GM18907 (cell line): Measurements from ENCODE around the gene GABPB1.

Experiments used
- ATAC-seq: cut with Tn5 transposase; IDR thresholded peaks from one replicate; pipeline ENCODE4 v1.9.1; 2021; ENCODE audit warnings: mild to moderate bottlenecking, moderate library complexity; ENCODE audit not compliant: unreplicated experiment

GABPB1 gene

GRCh38 chr15:50281427-50281826 is 73.6 kb downstream of the GABPB1 start:
- ATAC-seq = no peak

GRCh38 chr15:50280271-50280670 is 74.7 kb downstream of the GABPB1 start:
- ATAC-seq = no peak

GRCh38 chr15:50278496-50278895 is 76.5 kb downstream of the GABPB1 start:
- no peak for ATAC-seq

DNA sequence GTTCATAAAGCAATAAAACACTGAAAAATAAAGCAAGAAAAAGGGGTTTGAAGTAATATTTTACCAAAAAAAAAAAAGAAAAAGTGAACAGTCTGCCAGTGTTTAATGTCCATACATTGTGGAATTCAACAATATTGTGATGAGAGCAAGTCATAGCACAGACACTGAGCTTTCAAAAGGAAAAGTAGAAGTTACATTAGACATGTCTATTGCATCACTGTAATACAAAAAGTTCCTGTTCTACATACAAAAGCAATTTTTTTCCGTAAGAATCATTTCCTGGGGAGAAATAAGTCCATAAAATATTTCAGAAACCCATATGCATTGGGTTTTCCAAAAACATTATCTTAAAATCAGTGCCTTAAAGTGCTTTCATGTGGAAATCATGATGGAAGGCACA is 77.6 kb downstream of the GABPB1 start:
- no peak for ATAC-seq

GRCh38 chr15:50275908-50276307 is 79.1 kb downstream of the GABPB1 start:
- no peak for ATAC-seq

DNA sequence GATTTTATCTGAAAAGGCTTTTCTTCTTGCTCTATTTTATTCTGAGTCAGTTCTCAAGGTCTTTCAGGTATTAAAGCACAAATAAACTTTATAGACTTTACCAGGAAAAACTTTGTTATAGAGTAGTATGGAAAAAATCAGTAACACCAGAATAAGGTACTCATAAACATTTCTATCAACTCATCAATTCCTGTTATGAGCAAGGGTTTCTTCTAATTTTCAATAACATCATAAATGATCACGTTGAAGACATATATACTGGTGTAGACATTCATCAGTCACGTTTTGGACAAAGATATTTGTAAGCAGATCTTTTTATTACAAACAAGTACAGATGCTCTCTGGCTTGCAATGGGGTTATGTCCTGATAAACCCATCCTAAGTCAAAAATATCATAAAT is 79.9 kb downstream of the GABPB1 start:
- ATAC-seq = no peak

- ATAC-seq = no peak
Measured at GRCh38 chr15:50267577-50267976, 87.4 kb downstream of the GABPB1 start.

DNA sequence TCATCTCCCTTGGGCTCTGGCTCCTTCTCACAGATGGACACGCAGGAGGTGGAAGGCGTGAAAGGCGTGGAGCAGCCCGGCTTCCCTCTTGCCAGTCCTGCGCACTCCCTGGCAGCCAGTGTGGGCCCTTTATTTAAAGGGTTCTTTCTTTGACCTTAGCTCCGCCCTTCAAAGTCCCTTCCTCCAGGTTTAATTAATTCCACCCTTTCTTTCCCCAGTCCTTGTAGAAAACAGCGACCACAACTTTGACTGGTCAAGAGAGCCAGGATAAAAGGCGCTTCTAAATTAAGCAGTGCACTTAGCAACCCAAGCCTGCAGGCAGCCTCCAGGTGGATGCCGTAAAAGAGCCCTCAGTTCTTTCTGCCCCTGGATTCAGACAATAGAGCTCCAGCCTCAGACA is 89.4 kb downstream of the GABPB1 start, which contains the start of gene HDC:
TSS of gene HDC (minus strand) at position 107 of the 400 bp plus-strand sequence. CDS start at position 4, 103 bp downstream.
- no peak for ATAC-seq

DNA sequence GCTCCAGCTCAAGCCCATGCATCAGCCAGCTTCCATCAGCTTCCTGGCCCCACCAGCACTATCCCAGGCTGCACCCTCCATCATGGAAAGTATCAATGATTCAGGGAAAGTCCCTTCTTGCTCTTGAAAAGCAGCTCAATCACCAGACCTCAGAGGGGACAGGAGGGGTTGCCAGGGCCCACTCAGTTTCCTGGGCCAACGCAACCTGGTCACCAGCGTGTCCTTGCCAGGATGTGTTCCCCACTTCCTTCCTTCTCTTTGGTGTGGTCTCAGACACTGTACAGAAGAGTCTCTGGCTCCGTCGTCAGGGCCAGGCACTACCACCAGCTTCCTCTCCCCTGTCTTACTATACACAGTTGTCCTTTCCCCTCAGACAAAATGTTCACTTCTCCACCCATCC is 92.5 kb downstream of the GABPB1 start:
- no peak for ATAC-seq

DNA sequence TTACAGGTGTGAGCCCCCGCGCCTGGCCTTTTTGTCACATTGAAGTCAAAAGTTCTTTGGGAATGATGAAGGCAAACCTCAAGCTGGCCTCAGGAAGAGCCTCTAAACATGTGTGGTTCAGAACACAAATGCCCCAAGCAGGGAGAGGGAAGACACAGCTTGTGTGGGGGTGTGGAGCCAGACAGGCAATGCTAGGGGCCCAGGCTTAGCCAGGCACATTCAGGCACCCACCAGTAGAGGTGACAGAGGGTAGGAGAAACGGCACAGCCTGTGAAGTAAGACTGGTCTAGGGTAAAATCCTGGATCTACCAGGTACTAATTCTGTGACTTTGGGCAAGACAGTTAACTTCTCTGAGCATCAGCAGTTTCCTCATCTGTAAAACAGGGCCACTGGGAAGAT is 93.0 kb downstream of the GABPB1 start:
- ATAC-seq = no peak

DNA sequence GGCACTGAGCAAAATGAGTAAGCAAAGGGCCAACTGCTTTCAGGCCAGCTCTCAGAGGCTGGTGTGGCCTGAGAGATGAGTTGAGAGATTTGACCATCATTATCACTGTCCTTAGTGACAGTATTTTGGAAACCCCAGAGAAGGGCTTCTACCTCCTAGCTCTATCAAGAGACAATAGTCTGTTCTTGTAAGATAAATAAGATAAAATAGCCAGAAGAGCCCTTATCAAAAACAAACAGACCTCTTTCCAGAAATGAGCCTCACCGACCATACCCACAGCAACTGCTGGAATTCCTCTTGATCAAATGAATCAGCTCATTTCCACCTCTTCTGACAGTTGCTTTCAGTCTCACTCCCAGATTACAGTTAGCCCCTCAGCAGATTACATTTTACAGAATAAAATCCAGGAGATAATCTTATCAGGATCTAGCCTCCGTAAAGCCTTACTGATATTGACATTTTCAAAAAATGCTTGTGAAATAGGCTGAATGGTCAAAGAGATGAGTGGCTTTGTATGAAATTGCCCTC is 94.0 kb downstream of the GABPB1 start:
- peak; percentile 64 for ATAC-seq

DNA sequence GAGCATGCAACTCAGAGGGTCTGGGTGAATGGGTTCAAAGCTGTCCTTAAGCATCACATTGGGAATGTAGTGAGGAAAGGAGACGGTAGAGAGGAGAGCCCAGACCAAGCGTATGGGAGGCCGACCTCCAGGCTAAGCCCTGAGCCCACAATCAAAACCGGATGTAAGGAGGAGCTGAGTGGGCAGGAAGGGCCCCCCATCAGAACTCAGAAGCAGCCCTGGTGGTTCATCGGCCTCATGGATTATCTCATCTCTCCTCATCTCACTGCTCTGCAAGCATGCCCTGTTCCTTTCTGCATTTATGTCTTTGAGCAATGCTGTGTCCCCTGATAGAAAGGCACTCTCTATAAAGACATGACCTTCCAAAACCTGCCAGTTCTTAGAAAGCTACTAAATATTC is 95.7 kb downstream of the GABPB1 start:
- ATAC-seq = no peak

GRCh38 chr15:50257924-50258323 is 97.1 kb downstream of the GABPB1 start:
- no peak for ATAC-seq

- ATAC-seq = no peak
Measured at GRCh38 chr15:50257332-50257731, 97.7 kb downstream of the GABPB1 start.

GRCh38 chr15:50256188-50257041 is 98.6 kb downstream of the GABPB1 start:
- no peak for ATAC-seq

- no peak for ATAC-seq
Measured at GRCh38 chr15:50252556-50252955, 102.4 kb downstream of the GABPB1 start.

GRCh38 chr15:50251638-50252182 is 103.3 kb downstream of the GABPB1 start:
- no peak for ATAC-seq

DNA sequence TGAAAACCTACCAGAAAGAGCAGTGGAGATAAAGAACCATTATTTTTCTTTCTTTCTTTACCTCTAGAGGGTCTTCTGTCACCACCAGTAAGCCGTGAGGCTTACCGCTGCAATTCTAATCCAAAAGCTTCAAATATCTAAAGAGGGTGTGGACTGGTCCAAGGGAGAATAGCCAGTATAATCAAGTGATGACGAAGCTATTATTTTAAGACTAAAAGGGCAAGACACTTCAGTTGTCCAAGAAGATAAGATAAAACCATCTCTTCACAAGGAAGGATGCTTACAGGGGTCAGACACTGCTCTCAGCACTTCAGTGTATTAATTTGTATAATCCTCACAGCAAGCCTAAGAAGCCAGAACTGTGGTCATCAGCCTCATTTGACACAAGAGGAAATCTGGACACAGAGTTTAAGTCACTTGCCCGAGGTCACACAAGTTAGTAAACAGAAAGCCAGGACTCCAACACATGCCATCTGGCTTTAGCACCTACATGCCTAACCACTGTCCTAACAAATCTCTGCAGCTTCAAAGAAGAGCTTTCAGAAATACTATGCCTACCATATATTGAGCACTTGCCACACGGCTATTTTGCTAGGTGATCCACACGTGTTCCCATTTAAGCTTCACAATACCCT is 104.1 kb downstream of the GABPB1 start:
- ATAC-seq = no peak

GRCh38 chr15:50249704-50250103 is 105.3 kb downstream of the GABPB1 start:
- ATAC-seq = no peak

GRCh38 chr15:50248994-50249582 is 105.9 kb downstream of the GABPB1 start:
- no peak for ATAC-seq
